ENCODE results near the gene R3HDM1. TPM values are rescaled to one million over a fixed set of nuclear protein-coding genes. Genes with fewer than 3 reads are reported as not detected.
"Not testable (repeated sequence)": the region's sequence is repeated elsewhere in the genome, so short reads cannot be mapped to it uniquely, and the experiment has no call there.

Gene R3HDM1
- total and polyA plus RNA-seq, 11 donors: 5.7 to 24.3 (median 17.0) TPM

- intact Hi-C loops (cut with DNase I): no loop called here
- Histone ChIP-seq H3K27me3 (no peaks in the 10 kb centered on the region), H3K4me3 (no peak overlapping the region), H3K27ac (no peak overlapping the region), H3K36me3 (peaks cover 0 to 11% (median 0%) of the 10 kb centered on the region in 9 donors), H3K4me1 (no peaks in the 10 kb centered on the region), H3K9me3 (peaks cover 0 to 22% (median 16%) of the 10 kb centered on the region in 12 donors)
- TF ChIP-seq CTCF (IDR thresholded peaks at IDR 0.05): no peak
- no peak for TF ChIP-seq POLR2A (IDR thresholded peaks at IDR 0.05)
- WGBS, 4 donors: 81 to 96% (median 92%) methylated on average over 1 of the region's 1 CpG
- DNase-seq (no peak), ATAC-seq (no peak)
Observed at GRCh38 chr2:135494503-135494902, 36.8 kb upstream of the R3HDM1 start.

GRCh38 chr2:135494917-135495316 is 36.4 kb upstream of the R3HDM1 start:
- Histone ChIP-seq H3K4me1 (no peaks in the 10 kb centered on the region), H3K9me3 (peaks cover 0 to 26% (median 18%) of the 10 kb centered on the region in 12 donors), H3K36me3 (peaks cover 0 to 15% (median 0%) of the 10 kb centered on the region in 9 donors), H3K27ac (no peak overlapping the region), H3K4me3 (no peak overlapping the region), H3K27me3 (no peaks in the 10 kb centered on the region)
- 84 to 97% (median 87%) methylated on average over 2 of the region's 2 CpGs for WGBS, 4 donors
- TF ChIP-seq POLR2A (IDR thresholded peaks at IDR 0.05) (no peak), CTCF (IDR thresholded peaks at IDR 0.05) (no peak)
- intact Hi-C loops (cut with DNase I): no loop called here
- no peak for DNase-seq
- ATAC-seq: no peak

- H3K4me3 ChIP-seq; ATAC-seq; H3K27me3 ChIP-seq; H3K27ac ChIP-seq; intact Hi-C loops (cut with DNase I); DNase-seq; H3K4me1 ChIP-seq: not testable (repeated sequence)
- 95 to 97% (median 96%) methylated on average over 7 of the region's 7 CpGs for WGBS, 4 donors
- Histone ChIP-seq H3K36me3 (peaks cover 0 to 16% (median 0%) of the 10 kb centered on the region in 9 donors), H3K9me3 (peaks cover 0 to 28% (median 18%) of the 10 kb centered on the region in 12 donors)
Observed at GRCh38 chr2:135498588-135498987, 32.7 kb upstream of the R3HDM1 start.

GRCh38 chr2:135504811-135505210 is 26.5 kb upstream of the R3HDM1 start:
- Histone ChIP-seq H3K4me3 (no peak overlapping the region), H3K36me3 (peaks cover 0 to 5% (median 0%) of the 10 kb centered on the region in 9 donors), H3K9me3 (peaks cover 0 to 12% (median 0%) of the 10 kb centered on the region in 12 donors), H3K4me1 (no peaks in the 10 kb centered on the region), H3K27ac (no peak overlapping the region), H3K27me3 (no peaks in the 10 kb centered on the region)
- TF ChIP-seq POLR2A (IDR thresholded peaks at IDR 0.05) (no peak), CTCF (IDR thresholded peaks at IDR 0.05) (no peak)
- intact Hi-C loops (cut with DNase I): no loop called here
- DNase-seq (no peak), ATAC-seq (no peak)
- 80 to 88% (median 85%) methylated on average over 1 of the region's 1 CpG for WGBS, 4 donors

GRCh38 chr2:135510577-135510976 is 20.7 kb upstream of the R3HDM1 start:
- Histone ChIP-seq H3K27ac (no peak overlapping the region), H3K4me3 (no peak overlapping the region), H3K4me1 (no peaks in the 10 kb centered on the region), H3K27me3 (no peaks in the 10 kb centered on the region), H3K36me3 (no peaks in the 10 kb centered on the region), H3K9me3 (peaks cover 0 to 57% (median 12%) of the 10 kb centered on the region in 12 donors)
- intact Hi-C loops (cut with DNase I): no loop called here
- ATAC-seq (no peak), DNase-seq (no peak)
- TF ChIP-seq CTCF (IDR thresholded peaks at IDR 0.05) (no peak), POLR2A (IDR thresholded peaks at IDR 0.05) (no peak)
- 95 to 97% (median 96%) methylated on average over 5 of the region's 5 CpGs for WGBS, 4 donors

Data from heart left ventricle (tissue), 16 donors.